ENCODE results near the gene PTH1R. TPM values are rescaled to one million over a fixed set of nuclear protein-coding genes. Genes with fewer than 3 reads are reported as not detected.
A peak's percentile ranks its signal among the peaks of the same experiment; 100 is the strongest.

The PTH1R gene
- total and polyA plus RNA-seq, 2 experiments from 2014 or later: 0.60 to 1.3 TPM

- H3K9me2 ChIP-seq (ENCODE audit: insufficient read depth): no peaks in the 10 kb centered on the region
- H3K27ac ChIP-seq: no peak overlapping the region
- H3K4me1 ChIP-seq (ENCODE audit: insufficient read depth): peaks cover 23% of the 10 kb centered on the region
- no peak overlapping the region for H3K4me3 ChIP-seq
- H3K9ac ChIP-seq: no peak overlapping the region
- peaks cover 8% of the 10 kb centered on the region; the same call in 1 of the 2 replicates for H3F3A ChIP-seq (ENCODE audit: insufficient read depth)
- 56 to 59% methylated on average over 10 to 11 of the region's 11 CpGs for WGBS, 2 experiments (ENCODE audit: low coverage in 1 of 2, low lambda C conversion rate in 2 of 2, missing lambda C conversion rate in 2 of 2)
- no peak overlapping the region for H2AFZ ChIP-seq
- H4K20me1 ChIP-seq (ENCODE audit: insufficient read depth): no peaks in the 10 kb centered on the region
- no peaks in the 10 kb centered on the region for H3K36me3 ChIP-seq (ENCODE audit: low read depth)
- H3K79me2 ChIP-seq (ENCODE audit: insufficient read depth): no peaks in the 10 kb centered on the region
- no peaks in the 10 kb centered on the region for H3K9me3 ChIP-seq (ENCODE audit: low read depth)
- no peak overlapping the region for H3K4me2 ChIP-seq (ENCODE audit: unreplicated experiment)
- no peak for DNase-seq
- in situ Hi-C loops (cut with MboI): no loop called here
- TF ChIP-seq EZH2phosphoT487 (IDR thresholded peaks at IDR 0.05; ENCODE audit: insufficient read depth, low read depth): no peak
- TF ChIP-seq EZH2 (IDR thresholded peaks at IDR 0.05; ENCODE audit: insufficient read depth, poor library complexity, severe bottlenecking): no peak
- H3K27me3 ChIP-seq (replicated peaks; ENCODE audit: insufficient read depth): no peaks in the 10 kb centered on the region
Observed at GRCh38 chr3:46905661-46906451, 28.3 kb downstream of the PTH1R start.

DNA sequence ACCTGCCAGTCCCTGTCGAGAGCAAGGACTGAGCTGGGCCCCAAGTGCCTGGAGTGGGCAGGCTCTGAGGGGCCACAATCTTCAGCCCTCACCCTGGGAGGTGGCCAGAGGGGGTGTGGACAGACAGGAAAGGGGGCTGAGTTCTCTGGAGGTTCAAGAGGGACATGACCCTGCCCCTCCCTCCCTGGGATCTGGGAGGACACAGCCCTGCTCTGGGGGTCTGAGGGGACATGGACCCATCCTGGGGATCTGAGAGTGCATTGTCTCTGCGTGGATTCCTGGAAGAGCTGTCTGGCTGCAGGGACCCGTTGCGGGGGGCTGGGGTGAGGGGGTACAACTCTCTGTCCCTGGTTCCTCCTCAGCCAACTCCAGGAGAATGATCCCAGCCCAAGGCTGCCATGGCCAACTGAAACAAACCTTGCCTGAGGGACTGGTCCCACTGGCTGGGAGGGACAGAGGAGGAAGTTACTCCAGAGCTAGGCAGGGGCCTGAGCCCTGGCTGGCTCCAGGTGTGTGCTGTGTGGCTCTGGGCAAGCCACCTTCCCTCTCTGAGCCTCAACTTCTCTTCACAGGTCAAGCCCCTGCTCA, 29.0 kb downstream of the PTH1R start:
- no peak overlapping the region for H3K4me2 ChIP-seq (ENCODE audit: unreplicated experiment)
- WGBS, 2 experiments (ENCODE audit: low coverage in 1 of 2, low lambda C conversion rate in 2 of 2, missing lambda C conversion rate in 2 of 2): 39 to 44% methylated on average over 3 to 4 of the region's 4 CpGs
- peaks cover 9% of the 10 kb centered on the region for H3F3A ChIP-seq (ENCODE audit: insufficient read depth)
- no peaks in the 10 kb centered on the region for H3K36me3 ChIP-seq (ENCODE audit: low read depth)
- no peak overlapping the region for H3K27ac ChIP-seq
- DNase-seq: no peak
- in situ Hi-C loops (cut with MboI): no loop called here
- TF ChIP-seq EZH2 (IDR thresholded peaks at IDR 0.05; ENCODE audit: insufficient read depth, poor library complexity, severe bottlenecking) (no peak), EZH2phosphoT487 (IDR thresholded peaks at IDR 0.05; ENCODE audit: insufficient read depth, low read depth) (no peak)
- H2AFZ ChIP-seq: no peak overlapping the region
- no peaks in the 10 kb centered on the region for H3K9me3 ChIP-seq (ENCODE audit: low read depth)
- no peaks in the 10 kb centered on the region for H3K79me2 ChIP-seq (ENCODE audit: insufficient read depth)
- H3K9me2 ChIP-seq (ENCODE audit: insufficient read depth): no peaks in the 10 kb centered on the region
- peaks cover 23% of the 10 kb centered on the region for H3K4me1 ChIP-seq (ENCODE audit: insufficient read depth)
- no peaks in the 10 kb centered on the region for H4K20me1 ChIP-seq (ENCODE audit: insufficient read depth)
- H3K27me3 ChIP-seq (replicated peaks; ENCODE audit: insufficient read depth): no peaks in the 10 kb centered on the region
- H3K9ac ChIP-seq: no peak overlapping the region
- no peak overlapping the region for H3K4me3 ChIP-seq

DNA sequence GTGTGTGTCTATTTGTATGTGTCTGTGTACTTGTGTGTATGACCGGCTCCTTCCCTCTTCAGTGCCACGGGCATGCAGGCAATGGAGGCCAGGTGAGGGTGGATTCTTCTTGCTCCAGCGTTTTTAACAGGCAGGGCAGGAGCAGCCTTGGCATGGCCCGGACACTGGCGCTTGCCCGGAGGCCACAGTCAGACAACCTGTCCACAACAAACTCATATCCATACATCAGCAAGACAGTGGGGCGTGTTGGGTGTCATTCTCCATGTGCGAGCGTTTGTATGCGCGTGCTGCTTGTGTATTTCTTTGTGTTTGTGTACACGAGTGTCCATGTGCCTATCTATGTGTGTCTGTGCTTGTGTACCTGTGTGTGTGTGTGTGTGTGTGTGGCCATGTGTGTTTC, 29.8 kb downstream of the PTH1R start:
- Histone ChIP-seq H3K27ac (no peak overlapping the region), H2AFZ (no peak overlapping the region), H4K20me1 (ENCODE audit: insufficient read depth) (no peaks in the 10 kb centered on the region), H3K4me2 (ENCODE audit: unreplicated experiment) (no peak overlapping the region), H3K79me2 (ENCODE audit: insufficient read depth) (no peaks in the 10 kb centered on the region), H3K27me3 (replicated peaks; ENCODE audit: insufficient read depth) (no peaks in the 10 kb centered on the region), H3K36me3 (ENCODE audit: low read depth) (no peaks in the 10 kb centered on the region), H3K9ac (no peak overlapping the region), H3K9me3 (ENCODE audit: low read depth) (no peaks in the 10 kb centered on the region), H3K9me2 (ENCODE audit: insufficient read depth) (no peaks in the 10 kb centered on the region), H3K4me3 (no peak overlapping the region), H3K4me1 (ENCODE audit: insufficient read depth) (peaks cover 23% of the 10 kb centered on the region), H3F3A (ENCODE audit: insufficient read depth) (peaks cover 10% of the 10 kb centered on the region)
- in situ Hi-C loops (cut with MboI): no loop called here
- no peak for DNase-seq
- 81 to 82% methylated on average over 12 of the region's 12 CpGs for WGBS, 2 experiments (ENCODE audit: low coverage in 1 of 2, low lambda C conversion rate in 2 of 2, missing lambda C conversion rate in 2 of 2)
- TF ChIP-seq EZH2phosphoT487 (IDR thresholded peaks at IDR 0.05; ENCODE audit: insufficient read depth, low read depth) (no peak), EZH2 (IDR thresholded peaks at IDR 0.05; ENCODE audit: insufficient read depth, poor library complexity, severe bottlenecking) (no peak)

GRCh38 chr3:46907960-46908293, 30.4 kb downstream of the PTH1R start:
- DNase-seq: no peak
- H3K27ac ChIP-seq: no peak overlapping the region
- peaks cover 23% of the 10 kb centered on the region for H3K4me1 ChIP-seq (ENCODE audit: insufficient read depth)
- no peak for TF ChIP-seq EZH2 (IDR thresholded peaks at IDR 0.05; ENCODE audit: insufficient read depth, poor library complexity, severe bottlenecking)
- no peak for TF ChIP-seq EZH2phosphoT487 (IDR thresholded peaks at IDR 0.05; ENCODE audit: insufficient read depth, low read depth)
- no peaks in the 10 kb centered on the region for H3K9me3 ChIP-seq (ENCODE audit: low read depth)
- no peak overlapping the region for H3K4me3 ChIP-seq
- 3 to 7% methylated on average over 1 of the region's 1 CpG for WGBS, 2 experiments (ENCODE audit: low coverage in 1 of 2, low lambda C conversion rate in 2 of 2, missing lambda C conversion rate in 2 of 2)
- H3K36me3 ChIP-seq (ENCODE audit: low read depth): no peaks in the 10 kb centered on the region
- H3K79me2 ChIP-seq (ENCODE audit: insufficient read depth): no peaks in the 10 kb centered on the region
- no peaks in the 10 kb centered on the region for H3K27me3 ChIP-seq (replicated peaks; ENCODE audit: insufficient read depth)
- no peaks in the 10 kb centered on the region for H4K20me1 ChIP-seq (ENCODE audit: insufficient read depth)
- H3K9me2 ChIP-seq (ENCODE audit: insufficient read depth): no peaks in the 10 kb centered on the region
- H2AFZ ChIP-seq: no peak overlapping the region
- in situ Hi-C loops (cut with MboI): no loop called here
- H3F3A ChIP-seq (ENCODE audit: insufficient read depth): peaks cover 15% of the 10 kb centered on the region
- H3K4me2 ChIP-seq (ENCODE audit: unreplicated experiment): no peak overlapping the region
- 0 out of 2 replicates have a peak overlapping the region, but pooled peaks have one; percentile 38 for H3K9ac ChIP-seq
